ENCODE measurements around the gene HSPB3. TPM values are rescaled to one million over a fixed set of nuclear protein-coding genes. Genes with fewer than 3 reads are reported as not detected.
"Not testable (repeated sequence)": the region's sequence is repeated elsewhere in the genome, so short reads cannot be mapped to it uniquely, and the experiment has no call there.

The HSPB3 gene
- total RNA-seq, 3 donors from 2014 or later: not detected

DNA sequence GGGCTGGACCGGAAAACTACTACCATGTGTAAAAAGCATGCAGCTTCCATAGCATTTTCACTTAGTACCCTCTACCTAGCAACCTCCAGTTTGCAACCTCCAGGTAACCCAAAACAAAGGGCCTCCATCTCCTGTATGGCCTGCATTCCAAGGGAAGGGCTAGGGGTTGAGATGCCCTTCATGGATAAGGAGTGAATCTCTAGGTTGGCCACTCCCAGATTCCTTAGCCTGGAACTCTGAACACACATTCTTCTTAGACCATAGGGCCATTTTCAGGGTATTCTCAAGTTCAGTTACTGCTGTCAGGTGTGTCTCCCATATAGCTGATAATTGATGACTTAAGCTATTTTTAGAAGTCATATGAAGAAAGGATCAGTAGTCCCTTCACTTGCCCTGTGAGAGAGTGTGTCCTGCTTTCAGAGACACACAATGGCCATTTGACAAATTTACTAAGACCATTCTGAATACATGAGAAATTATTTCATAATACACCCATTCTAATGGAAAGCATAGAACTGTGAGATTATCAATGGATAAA, 22.5 kb downstream of the HSPB3 start:
- H3K4me3 ChIP-seq: no peak overlapping the region
- intact Hi-C loops (cut with DNase I; ENCODE audit: low total_unique reads): no loop called here
- H3K4me1 ChIP-seq: no peaks in the 10 kb centered on the region
- no peaks in the 10 kb centered on the region for H3K27me3 ChIP-seq
- DNase-seq (ENCODE audit: low spot score in 2 of 2): no peak
- no peak overlapping the region for H3K27ac ChIP-seq
- no peaks in the 10 kb centered on the region for H3K9me3 ChIP-seq
- H3K36me3 ChIP-seq: no peaks in the 10 kb centered on the region
- TF ChIP-seq, protein P1, sequence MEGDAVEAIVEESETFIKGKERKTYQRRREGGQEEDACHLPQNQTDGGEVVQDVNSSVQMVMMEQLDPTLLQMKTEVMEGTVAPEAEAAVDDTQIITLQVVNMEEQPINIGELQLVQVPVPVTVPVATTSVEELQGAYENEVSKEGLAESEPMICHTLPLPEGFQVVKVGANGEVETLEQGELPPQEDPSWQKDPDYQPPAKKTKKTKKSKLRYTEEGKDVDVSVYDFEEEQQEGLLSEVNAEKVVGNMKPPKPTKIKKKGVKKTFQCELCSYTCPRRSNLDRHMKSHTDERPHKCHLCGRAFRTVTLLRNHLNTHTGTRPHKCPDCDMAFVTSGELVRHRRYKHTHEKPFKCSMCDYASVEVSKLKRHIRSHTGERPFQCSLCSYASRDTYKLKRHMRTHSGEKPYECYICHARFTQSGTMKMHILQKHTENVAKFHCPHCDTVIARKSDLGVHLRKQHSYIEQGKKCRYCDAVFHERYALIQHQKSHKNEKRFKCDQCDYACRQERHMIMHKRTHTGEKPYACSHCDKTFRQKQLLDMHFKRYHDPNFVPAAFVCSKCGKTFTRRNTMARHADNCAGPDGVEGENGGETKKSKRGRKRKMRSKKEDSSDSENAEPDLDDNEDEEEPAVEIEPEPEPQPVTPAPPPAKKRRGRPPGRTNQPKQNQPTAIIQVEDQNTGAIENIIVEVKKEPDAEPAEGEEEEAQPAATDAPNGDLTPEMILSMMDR (IDR thresholded peaks at IDR 0.05): no peak
- TF ChIP-seq POLR2AphosphoS5 (IDR thresholded peaks at IDR 0.05): no peak
- TF ChIP-seq POLR2A (IDR thresholded peaks at IDR 0.05): no peak

- intact Hi-C loops (cut with DNase I; ENCODE audit: low total_unique reads): no loop called here
- no peak for DNase-seq (ENCODE audit: low spot score in 2 of 2)
- no peaks in the 10 kb centered on the region for H3K9me3 ChIP-seq
- no peak overlapping the region for H3K4me3 ChIP-seq
- no peak for TF ChIP-seq POLR2A (IDR thresholded peaks at IDR 0.05)
- no peak for TF ChIP-seq POLR2AphosphoS5 (IDR thresholded peaks at IDR 0.05)
- TF ChIP-seq, protein P1 (IDR thresholded peaks at IDR 0.05): no peak
- H3K27me3 ChIP-seq: no peaks in the 10 kb centered on the region
- H3K4me1 ChIP-seq: no peaks in the 10 kb centered on the region
- H3K36me3 ChIP-seq: no peaks in the 10 kb centered on the region
- no peak overlapping the region for H3K27ac ChIP-seq
These were observed 24.8 kb downstream of the HSPB3 start for GRCh38 chr5:54480296-54480695.

- intact Hi-C loops (cut with DNase I; ENCODE audit: low total_unique reads): no loop called here
- Histone ChIP-seq H3K4me1 (no peaks in the 10 kb centered on the region), H3K27ac (no peak overlapping the region), H3K36me3 (no peaks in the 10 kb centered on the region), H3K27me3 (no peaks in the 10 kb centered on the region), H3K4me3 (no peak overlapping the region), H3K9me3 (no peaks in the 10 kb centered on the region)
- TF ChIP-seq, protein P1 (IDR thresholded peaks at IDR 0.05): no peak
- no peak for TF ChIP-seq POLR2AphosphoS5 (IDR thresholded peaks at IDR 0.05)
- no peak for TF ChIP-seq POLR2A (IDR thresholded peaks at IDR 0.05)
- no peak for DNase-seq (ENCODE audit: low spot score in 2 of 2)
These were observed 28.9 kb downstream of the HSPB3 start for GRCh38 chr5:54484219-54484894.

GRCh38 chr5:54485659-54486058, 30.2 kb downstream of the HSPB3 start:
- H3K4me3 ChIP-seq; H3K4me1 ChIP-seq; H3K27ac ChIP-seq; DNase-seq (ENCODE audit: low spot score in 2 of 2); H3K36me3 ChIP-seq; H3K9me3 ChIP-seq; H3K27me3 ChIP-seq; intact Hi-C loops (cut with DNase I; ENCODE audit: low total_unique reads): not testable (repeated sequence)

GRCh38 chr5:54489648-54489979, 34.1 kb downstream of the HSPB3 start:
- H3K9me3 ChIP-seq; intact Hi-C loops (cut with DNase I; ENCODE audit: low total_unique reads): not testable (repeated sequence)

DNA sequence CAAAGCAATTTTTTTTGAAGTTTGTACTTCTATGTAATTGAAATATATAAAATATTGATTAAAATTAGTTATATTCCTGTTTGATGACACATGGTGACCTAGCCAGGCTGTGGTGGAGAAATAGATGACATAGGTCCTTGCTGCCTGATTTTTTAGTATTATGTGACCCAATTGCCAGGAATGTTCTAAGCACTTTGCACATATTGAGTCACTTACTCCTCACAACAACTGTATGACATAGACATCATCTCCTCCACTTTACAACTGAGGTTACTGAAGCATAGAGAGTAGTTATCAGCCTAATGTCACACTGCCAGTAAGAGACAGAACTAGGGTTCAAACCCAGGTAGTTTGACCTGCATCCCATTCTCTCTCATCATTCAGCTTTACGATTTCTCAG, 35.8 kb downstream of the HSPB3 start:
- no peaks in the 10 kb centered on the region for H3K4me1 ChIP-seq
- H3K9me3 ChIP-seq: no peaks in the 10 kb centered on the region
- H3K4me3 ChIP-seq: no peak overlapping the region
- intact Hi-C loops (cut with DNase I; ENCODE audit: low total_unique reads): no loop called here
- H3K27ac ChIP-seq: no peak overlapping the region
- TF ChIP-seq POLR2A (IDR thresholded peaks at IDR 0.05): no peak
- no peak for TF ChIP-seq POLR2AphosphoS5 (IDR thresholded peaks at IDR 0.05)
- TF ChIP-seq, protein P1 (IDR thresholded peaks at IDR 0.05): no peak
- H3K27me3 ChIP-seq: no peaks in the 10 kb centered on the region
- no peak for DNase-seq (ENCODE audit: low spot score in 2 of 2)
- H3K36me3 ChIP-seq: no peaks in the 10 kb centered on the region

More at GRCh38 chr5:54489648-54489979, 34.1 kb downstream of the HSPB3 start:
- not testable (repeated sequence) for DNase-seq (ENCODE audit: low spot score in 2 of 2); H3K27ac ChIP-seq; H3K27me3 ChIP-seq; H3K4me1 ChIP-seq; H3K36me3 ChIP-seq; H3K4me3 ChIP-seq

Data from breast epithelium (tissue), 4 donors.